SK-N-SH (cell line): ENCODE measurements around the gene MYRF. TPM values are rescaled to one million over a fixed set of nuclear protein-coding genes. Genes with fewer than 3 reads are reported as not detected.

Source experiments
- CTCF ChIA-PET: fragments of 300-600, 350-600 bp; formaldehyde crosslinking; extraction: SDS; loops from one replicate; lab custom pipeline; 2021; lab: Yijun Ruan, JAX
- POLR2A ChIA-PET: fragments of 350-600 bp; sonication (Branson Sonifier 250); formaldehyde crosslinking; extraction: SDS; loops from one replicate; lab custom pipeline; 2020; ENCODE audit warnings: antibody characterized with exemption, inconsistent platforms; lab: Yijun Ruan, JAX
- DNase-seq: peaks from one replicate; pipeline ENCODE4 v3.0.0; 2012
- H2AFZ ChIP-seq: fragments of 200-600 bp; sonication (generic); 2 replicates; pipeline ENCODE4 v1.8.1; 2016; ENCODE audit warnings: antibody characterized with exemption, mild to moderate bottlenecking, low read depth
- H3F3A ChIP-seq: fragments of 200-600 bp; sonication (generic); replicated peaks from 2 replicates; pipeline ENCODE3; 2016; ENCODE audit warnings: antibody characterized with exemption, mild to moderate bottlenecking; ENCODE audit not compliant: insufficient read depth
- H3K27ac ChIP-seq, 2 experiments: fragments of 200-500 bp in 1 of 2; fragments of 200-600 bp in 1 of 2; sonication (Bioruptor generic) in 1 of 2; sonication (generic), shearing (Covaris generic) in 1 of 2; 2 replicates each; pipeline versions ENCODE4 v1.5.1 to v1.6.1; 2014 to 2016; ENCODE audit warnings: low read depth in 2 of 2, inconsistent platforms in 1 of 2, low read length in 1 of 2, mild to moderate bottlenecking in 1 of 2, mixed read lengths in 1 of 2
- H3K27me3 ChIP-seq: fragments of 200-600 bp; sonication (generic), shearing (Covaris generic); 2 replicates; pipeline ENCODE4 v1.6.1; 2016; ENCODE audit warnings: mixed run types; ENCODE audit not compliant: insufficient read depth
- H3K36me3 ChIP-seq, 2 experiments: fragments of 200-500 bp in 1 of 2; fragments of 200-600 bp in 1 of 2; sonication (Bioruptor generic) in 1 of 2; sonication (generic) in 1 of 2; replicated peaks in 1 of 2; 2 replicates each; pipeline versions ENCODE3 to v1.5.1; 2014 to 2016; ENCODE audit warnings: low read length in 1 of 2, mild to moderate bottlenecking in 1 of 2; ENCODE audit not compliant: insufficient read depth in 2 of 2, control insufficient read depth in 1 of 2
- H3K4me1 ChIP-seq, 2 experiments: fragments of 200-500 bp in 1 of 2; fragments of 200-600 bp in 1 of 2; sonication (Bioruptor generic) in 1 of 2; sonication (generic), shearing (Covaris generic) in 1 of 2; 2 replicates each; pipeline versions ENCODE4 v1.5.1 to v1.6.1; 2014 to 2016; ENCODE audit warnings: low read depth in 1 of 2, low read length in 1 of 2, mixed run types in 1 of 2; ENCODE audit not compliant: insufficient read depth in 2 of 2, control insufficient read depth in 1 of 2
- H3K4me2 ChIP-seq: fragments of 200-600 bp; sonication (generic), shearing (Covaris generic); 2 replicates; pipeline ENCODE4 v1.6.1; 2017; ENCODE audit warnings: mixed run types
- H3K4me3 ChIP-seq, 2 experiments: fragments of 200-500 bp in 1 of 2; fragments of 200-600 bp in 1 of 2; sonication (Bioruptor generic) in 1 of 2; sonication (generic), shearing (Covaris generic) in 1 of 2; 2 replicates each; pipeline versions ENCODE4 v1.5.1 to v1.8.1; 2014 to 2016; ENCODE audit warnings: low read depth in 2 of 2, inconsistent platforms in 1 of 2, low read length in 1 of 2, mild to moderate bottlenecking in 1 of 2, mixed read lengths in 1 of 2, moderate library complexity in 1 of 2
- H3K79me2 ChIP-seq: fragments of 200-600 bp; sonication (generic); 2 replicates; pipeline ENCODE4 v1.8.1; 2017; ENCODE audit warnings: mild to moderate bottlenecking; ENCODE audit not compliant: insufficient read depth
- H3K9ac ChIP-seq: fragments of 200-600 bp; sonication (generic); 2 replicates; pipeline ENCODE4 v1.6.1; 2017; ENCODE audit warnings: mixed run types
- H3K9me2 ChIP-seq: fragments of 200-600 bp; sonication (generic); 2 replicates; pipeline ENCODE4 v1.6.1; 2017; ENCODE audit warnings: mixed run types
- H3K9me3 ChIP-seq: fragments of 200-600 bp; sonication (generic); 2 replicates; pipeline ENCODE4 v1.6.1; 2017; ENCODE audit warnings: mixed run types, mild to moderate bottlenecking, moderate library complexity
- H4K20me1 ChIP-seq: fragments of 200-600 bp; sonication (generic); 2 replicates; pipeline ENCODE4 v1.6.1; 2017; ENCODE audit warnings: mild to moderate bottlenecking, mixed run types; ENCODE audit not compliant: insufficient read depth
- CHD2 ChIP-seq: fragments of 150-350 bp; IDR thresholded peaks from 2 replicates; pipeline ENCODE4 v1.6.1; 2018; ENCODE audit warnings: low read length; ENCODE audit not compliant: partially characterized antibody
- EP300 ChIP-seq, 2 experiments: IDR thresholded peaks; 2 replicates each; pipeline versions ENCODE4 v1.4.0 to v1.6.1; 2012; ENCODE audit warnings: borderline replicate concordance in 1 of 2, low read depth in 1 of 2, low read length in 1 of 2
- JUND ChIP-seq: IDR thresholded peaks from 2 replicates; pipeline ENCODE4 v1.4.0; 2012
- MAX ChIP-seq: IDR thresholded peaks from 2 replicates; pipeline ENCODE4 v1.4.0; 2012; ENCODE audit warnings: low read depth
- NFIC ChIP-seq: IDR thresholded peaks from 2 replicates; pipeline ENCODE4 v1.4.0; 2012; ENCODE audit warnings: borderline replicate concordance
- NRF1 ChIP-seq: IDR thresholded peaks from 2 replicates; pipeline ENCODE4 v1.6.1; 2012; ENCODE audit warnings: low read depth, mild to moderate bottlenecking, low read length
- RFX5 ChIP-seq: IDR thresholded peaks from 2 replicates; pipeline ENCODE4 v1.6.1; 2012; ENCODE audit warnings: mild to moderate bottlenecking, improper control_type of control experiment, low read length
- SIN3A ChIP-seq: IDR thresholded peaks from 2 replicates; pipeline ENCODE4 v1.6.1; 2012; ENCODE audit warnings: low read depth, mild to moderate bottlenecking, low read length, moderate library complexity, borderline replicate concordance
- SMC3 ChIP-seq: IDR thresholded peaks from 2 replicates; pipeline ENCODE4 v1.6.1; 2012; ENCODE audit warnings: low read depth, low read length, improper control_type of control experiment
- TAF1 ChIP-seq: IDR thresholded peaks from 2 replicates; pipeline ENCODE4 v1.6.1; 2012; ENCODE audit warnings: low read depth, mild to moderate bottlenecking, low read length, moderate library complexity, borderline replicate concordance
- TCF12 ChIP-seq: IDR thresholded peaks from 2 replicates; pipeline ENCODE4 v1.4.0; 2012
- TEAD4 ChIP-seq: IDR thresholded peaks from 2 replicates; pipeline ENCODE4 v1.4.0; 2012; ENCODE audit warnings: mild to moderate bottlenecking, borderline replicate concordance; ENCODE audit not compliant: insufficient read depth
- YY1 ChIP-seq: IDR thresholded peaks from 2 replicates; pipeline ENCODE4 v1.4.0; 2012; ENCODE audit warnings: low read depth, mild to moderate bottlenecking
- WGBS: methylation state at CpG from one replicate; pipeline ENCODE4 v1.1.6; 2017; ENCODE audit warnings: low lambda C conversion rate; 5-methylcytosine and 5-hydroxymethylcytosine counted together
- polyA plus RNA-seq, 3 experiments: library from polyadenylated mRNA; depleted of rRNA; stranded (reverse); fragments of >200 nt; gene quantifications; 2 replicates each; pipeline ENCODE4 v1.2.3, GENCODE V29; 2012
- TF ChIP-seq, protein P1 (sequence below): fragments of 200-600 bp; sonication (generic); IDR thresholded peaks from 2 replicates; pipeline ENCODE4 v1.6.1; 2017; ENCODE audit warnings: antibody characterized with exemption, mild to moderate bottlenecking, moderate library complexity
- TF ChIP-seq, protein P2 (sequence below): IDR thresholded peaks from 2 replicates; pipeline ENCODE4; 2012
- TF ChIP-seq, protein P3 (sequence below): IDR thresholded peaks from 2 replicates; pipeline ENCODE4 v1.4.0; 2012; ENCODE audit warnings: low read depth, borderline replicate concordance
- TF ChIP-seq, protein P4 (sequence below): IDR thresholded peaks from 2 replicates; pipeline ENCODE4 v1.4.0; 2012; ENCODE audit warnings: low read depth, borderline replicate concordance

The MYRF gene
- polyA plus RNA-seq, 1 of the 3 experiments (the other 2 are of a cell fraction), result 2.8 TPM

DNA sequence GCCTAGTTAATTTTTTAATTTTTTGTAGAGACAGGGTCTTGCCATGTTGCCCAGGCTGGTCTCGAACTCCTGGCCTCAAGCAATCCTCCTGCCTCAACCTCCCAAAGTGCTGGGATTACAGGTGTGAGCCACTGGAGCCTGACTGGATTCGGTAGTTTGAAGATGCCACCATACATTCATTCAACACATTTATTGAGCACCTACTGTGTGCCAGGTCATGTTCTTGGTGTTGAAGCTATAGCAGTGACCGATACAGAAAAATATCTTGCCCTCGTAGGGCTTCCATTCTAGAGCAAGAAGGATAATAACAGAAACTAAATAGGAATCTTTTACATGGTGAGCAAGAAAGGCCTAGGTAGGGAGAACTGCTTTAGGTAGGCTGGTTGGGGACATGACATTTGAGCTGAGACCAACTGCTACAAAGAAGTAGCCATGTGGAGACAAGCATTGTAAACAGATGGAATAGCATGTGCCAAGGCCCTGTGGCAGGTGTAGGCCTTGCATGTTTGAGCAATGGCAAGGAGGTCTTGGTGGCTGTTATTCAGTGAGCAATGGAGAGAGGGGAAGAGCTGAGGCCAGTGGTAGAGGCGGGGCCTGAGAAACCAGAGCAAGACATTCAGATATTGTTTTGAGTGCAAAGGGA lies 1.7 kb upstream of the MYRF start (continued):
- no peak for TF ChIP-seq CHD2
- TF ChIP-seq, protein P1, sequence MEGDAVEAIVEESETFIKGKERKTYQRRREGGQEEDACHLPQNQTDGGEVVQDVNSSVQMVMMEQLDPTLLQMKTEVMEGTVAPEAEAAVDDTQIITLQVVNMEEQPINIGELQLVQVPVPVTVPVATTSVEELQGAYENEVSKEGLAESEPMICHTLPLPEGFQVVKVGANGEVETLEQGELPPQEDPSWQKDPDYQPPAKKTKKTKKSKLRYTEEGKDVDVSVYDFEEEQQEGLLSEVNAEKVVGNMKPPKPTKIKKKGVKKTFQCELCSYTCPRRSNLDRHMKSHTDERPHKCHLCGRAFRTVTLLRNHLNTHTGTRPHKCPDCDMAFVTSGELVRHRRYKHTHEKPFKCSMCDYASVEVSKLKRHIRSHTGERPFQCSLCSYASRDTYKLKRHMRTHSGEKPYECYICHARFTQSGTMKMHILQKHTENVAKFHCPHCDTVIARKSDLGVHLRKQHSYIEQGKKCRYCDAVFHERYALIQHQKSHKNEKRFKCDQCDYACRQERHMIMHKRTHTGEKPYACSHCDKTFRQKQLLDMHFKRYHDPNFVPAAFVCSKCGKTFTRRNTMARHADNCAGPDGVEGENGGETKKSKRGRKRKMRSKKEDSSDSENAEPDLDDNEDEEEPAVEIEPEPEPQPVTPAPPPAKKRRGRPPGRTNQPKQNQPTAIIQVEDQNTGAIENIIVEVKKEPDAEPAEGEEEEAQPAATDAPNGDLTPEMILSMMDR, result no peak
- no peak for TF ChIP-seq RFX5
- TF ChIP-seq JUND, result no peak
- TF ChIP-seq, all 33 proteins: peak for 0

GRCh38 chr11:61751384-61751783 lies 1.1 kb upstream of the MYRF start:
- WGBS, result 84% methylated on average over 14 of the region's 14 CpGs
- ChIA-PET POLR2A (no interaction called here), CTCF (interaction anchor here (0.6 to 9.1 kb wide), 13 partner anchors 8 to 356 kb away, joined by 3 to 285 read pairs (median 5); partner anchors contain the start of genes FEN1 and TMEM258)
- H3K27ac ChIP-seq, result no peak overlapping the region
- no peaks in the 10 kb centered on the region for H3K9me2 ChIP-seq
- no peaks in the 10 kb centered on the region for H3K36me3 ChIP-seq
- no peaks in the 10 kb centered on the region for H3K79me2 ChIP-seq
- no peak overlapping the region for H3K4me2 ChIP-seq
- H4K20me1 ChIP-seq, result no peaks in the 10 kb centered on the region
- H3F3A ChIP-seq, result no peaks in the 10 kb centered on the region
- no peak for TF ChIP-seq YY1
- no peak for TF ChIP-seq TCF12
- TF ChIP-seq EP300 (IDR thresholded peaks at IDR 0.05; ENCODE audit: borderline replicate concordance in 1 of 2, low read depth in 1 of 2, low read length in 1 of 2), result no peak
- TF ChIP-seq MAX, result no peak
- TF ChIP-seq, protein P2, sequence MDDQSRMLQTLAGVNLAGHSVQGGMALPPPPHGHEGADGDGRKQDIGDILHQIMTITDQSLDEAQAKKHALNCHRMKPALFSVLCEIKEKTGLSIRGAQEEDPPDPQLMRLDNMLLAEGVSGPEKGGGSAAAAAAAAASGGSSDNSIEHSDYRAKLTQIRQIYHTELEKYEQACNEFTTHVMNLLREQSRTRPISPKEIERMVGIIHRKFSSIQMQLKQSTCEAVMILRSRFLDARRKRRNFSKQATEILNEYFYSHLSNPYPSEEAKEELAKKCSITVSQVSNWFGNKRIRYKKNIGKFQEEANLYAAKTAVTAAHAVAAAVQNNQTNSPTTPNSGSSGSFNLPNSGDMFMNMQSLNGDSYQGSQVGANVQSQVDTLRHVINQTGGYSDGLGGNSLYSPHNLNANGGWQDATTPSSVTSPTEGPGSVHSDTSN, result no peak
- TF ChIP-seq, protein P3, sequence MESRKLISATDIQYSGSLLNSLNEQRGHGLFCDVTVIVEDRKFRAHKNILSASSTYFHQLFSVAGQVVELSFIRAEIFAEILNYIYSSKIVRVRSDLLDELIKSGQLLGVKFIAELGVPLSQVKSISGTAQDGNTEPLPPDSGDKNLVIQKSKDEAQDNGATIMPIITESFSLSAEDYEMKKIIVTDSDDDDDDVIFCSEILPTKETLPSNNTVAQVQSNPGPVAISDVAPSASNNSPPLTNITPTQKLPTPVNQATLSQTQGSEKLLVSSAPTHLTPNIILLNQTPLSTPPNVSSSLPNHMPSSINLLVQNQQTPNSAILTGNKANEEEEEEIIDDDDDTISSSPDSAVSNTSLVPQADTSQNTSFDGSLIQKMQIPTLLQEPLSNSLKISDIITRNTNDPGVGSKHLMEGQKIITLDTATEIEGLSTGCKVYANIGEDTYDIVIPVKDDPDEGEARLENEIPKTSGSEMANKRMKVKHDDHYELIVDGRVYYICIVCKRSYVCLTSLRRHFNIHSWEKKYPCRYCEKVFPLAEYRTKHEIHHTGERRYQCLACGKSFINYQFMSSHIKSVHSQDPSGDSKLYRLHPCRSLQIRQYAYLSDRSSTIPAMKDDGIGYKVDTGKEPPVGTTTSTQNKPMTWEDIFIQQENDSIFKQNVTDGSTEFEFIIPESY, result no peak
- no peak for TF ChIP-seq NRF1
- TF ChIP-seq NFIC, result no peak
- TF ChIP-seq TAF1, result no peak
- TF ChIP-seq, protein P4, sequence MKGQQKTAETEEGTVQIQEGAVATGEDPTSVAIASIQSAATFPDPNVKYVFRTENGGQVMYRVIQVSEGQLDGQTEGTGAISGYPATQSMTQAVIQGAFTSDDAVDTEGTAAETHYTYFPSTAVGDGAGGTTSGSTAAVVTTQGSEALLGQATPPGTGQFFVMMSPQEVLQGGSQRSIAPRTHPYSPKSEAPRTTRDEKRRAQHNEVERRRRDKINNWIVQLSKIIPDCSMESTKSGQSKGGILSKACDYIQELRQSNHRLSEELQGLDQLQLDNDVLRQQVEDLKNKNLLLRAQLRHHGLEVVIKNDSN, result no peak
- no peak for TF ChIP-seq SIN3A
- TF ChIP-seq TEAD4, result no peak
- TF ChIP-seq RFX5, result no peak
- TF ChIP-seq SMC3, result no peak
- no peak for DNase-seq
- H3K9ac ChIP-seq, result no peak overlapping the region
- no peaks in the 10 kb centered on the region for H3K9me3 ChIP-seq
- no peak overlapping the region for H2AFZ ChIP-seq
- no peaks in the 10 kb centered on the region for H3K27me3 ChIP-seq
- no peak overlapping the region for H3K4me3 ChIP-seq
- peaks cover 5 to 18% of the 10 kb centered on the region in 2 experiments; a peak in 2 of 4 replicates for H3K4me1 ChIP-seq
